ENCODE measurements around the gene NALCN.

NALCN gene

DNA sequence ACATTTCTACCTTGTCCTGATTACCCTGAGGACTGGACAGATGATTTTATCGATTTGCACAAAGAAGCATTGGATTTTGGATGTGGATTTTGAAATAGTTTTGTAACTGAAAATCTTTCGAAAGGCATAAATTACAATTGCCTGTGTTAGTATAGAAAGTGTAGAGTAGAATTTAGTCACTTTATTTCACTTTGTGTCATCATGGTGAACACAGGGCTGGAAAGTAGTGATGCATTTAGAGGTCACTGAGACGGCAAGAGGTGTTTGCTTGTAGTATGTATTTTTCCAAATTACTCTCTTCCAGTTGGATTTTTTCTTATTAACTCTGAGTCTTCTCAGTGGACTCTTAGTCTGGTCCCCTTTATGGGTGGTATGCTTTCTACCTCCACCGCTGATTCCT is 326.0 kb downstream of the NALCN start:
- Histone ChIP-seq H3K36me3 (ENCODE audit: low read length) (no peaks in the 10 kb centered on the region), H3K27me3 (ENCODE audit: low read length) (no peaks in the 10 kb centered on the region), H3K9me3 (ENCODE audit: insufficient read depth, low read length) (no peaks in the 10 kb centered on the region), H3F3A (ENCODE audit: insufficient read depth) (no peaks in the 10 kb centered on the region), H3K4me2 (ENCODE audit: low read depth, low read length, poor library complexity, severe bottlenecking) (no peak overlapping the region), H3K9me2 (replicated peaks; ENCODE audit: insufficient read depth, low read length) (no peaks in the 10 kb centered on the region), H3K9ac (ENCODE audit: low read length) (no peak overlapping the region), H2AFZ (ENCODE audit: low read depth, low read length, severe bottlenecking) (no peak overlapping the region), H3K27ac (ENCODE audit: low read depth, low read length) (no peak overlapping the region), H4K20me1 (ENCODE audit: low read depth, low read length) (no peaks in the 10 kb centered on the region), H3K79me2 (ENCODE audit: insufficient read depth, low read length) (no peaks in the 10 kb centered on the region), H3K4me3 (ENCODE audit: insufficient read depth, low read length, poor library complexity, severe bottlenecking) (no peak overlapping the region)
- TF ChIP-seq EZH2phosphoT487 (conservative IDR thresholded peaks at IDR 0.05; ENCODE audit: low read length) = no peak
- TF ChIP-seq, protein P1, sequence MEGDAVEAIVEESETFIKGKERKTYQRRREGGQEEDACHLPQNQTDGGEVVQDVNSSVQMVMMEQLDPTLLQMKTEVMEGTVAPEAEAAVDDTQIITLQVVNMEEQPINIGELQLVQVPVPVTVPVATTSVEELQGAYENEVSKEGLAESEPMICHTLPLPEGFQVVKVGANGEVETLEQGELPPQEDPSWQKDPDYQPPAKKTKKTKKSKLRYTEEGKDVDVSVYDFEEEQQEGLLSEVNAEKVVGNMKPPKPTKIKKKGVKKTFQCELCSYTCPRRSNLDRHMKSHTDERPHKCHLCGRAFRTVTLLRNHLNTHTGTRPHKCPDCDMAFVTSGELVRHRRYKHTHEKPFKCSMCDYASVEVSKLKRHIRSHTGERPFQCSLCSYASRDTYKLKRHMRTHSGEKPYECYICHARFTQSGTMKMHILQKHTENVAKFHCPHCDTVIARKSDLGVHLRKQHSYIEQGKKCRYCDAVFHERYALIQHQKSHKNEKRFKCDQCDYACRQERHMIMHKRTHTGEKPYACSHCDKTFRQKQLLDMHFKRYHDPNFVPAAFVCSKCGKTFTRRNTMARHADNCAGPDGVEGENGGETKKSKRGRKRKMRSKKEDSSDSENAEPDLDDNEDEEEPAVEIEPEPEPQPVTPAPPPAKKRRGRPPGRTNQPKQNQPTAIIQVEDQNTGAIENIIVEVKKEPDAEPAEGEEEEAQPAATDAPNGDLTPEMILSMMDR (IDR thresholded peaks at IDR 0.05; ENCODE audit: insufficient read depth, low read length, poor library complexity, severe bottlenecking) = no peak

DNA sequence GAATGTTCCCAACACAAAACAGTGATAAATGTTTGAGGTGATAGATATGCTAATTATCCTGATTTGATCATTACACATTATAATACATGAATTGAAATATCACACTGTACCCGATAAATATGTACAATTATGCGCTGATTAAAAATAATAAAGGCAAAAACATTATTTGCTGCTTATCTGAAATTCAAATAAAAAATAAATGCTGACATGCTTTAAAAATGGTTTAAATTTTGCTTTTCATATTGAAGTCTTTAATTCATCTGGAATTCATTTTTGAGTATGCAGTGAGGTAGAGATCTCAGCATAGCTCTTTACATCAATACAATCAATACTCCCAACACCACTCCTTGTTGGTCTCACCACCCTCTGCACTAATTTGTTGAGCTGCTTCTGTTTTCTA is 330.8 kb downstream of the NALCN start:
- H3K4me3 ChIP-seq (ENCODE audit: insufficient read depth, low read length, poor library complexity, severe bottlenecking) = no peak overlapping the region
- H2AFZ ChIP-seq (ENCODE audit: low read depth, low read length, severe bottlenecking) = no peak overlapping the region
- TF ChIP-seq, protein P1 (IDR thresholded peaks at IDR 0.05; ENCODE audit: insufficient read depth, low read length, poor library complexity, severe bottlenecking) = no peak
- TF ChIP-seq EZH2phosphoT487 (conservative IDR thresholded peaks at IDR 0.05; ENCODE audit: low read length) = no peak
- H3K36me3 ChIP-seq (ENCODE audit: low read length) = no peaks in the 10 kb centered on the region
- H3K4me2 ChIP-seq (ENCODE audit: low read depth, low read length, poor library complexity, severe bottlenecking) = no peak overlapping the region
- no peaks in the 10 kb centered on the region for H3F3A ChIP-seq (ENCODE audit: insufficient read depth)
- no peaks in the 10 kb centered on the region for H3K79me2 ChIP-seq (ENCODE audit: insufficient read depth, low read length)
- no peak overlapping the region for H3K9ac ChIP-seq (ENCODE audit: low read length)
- H4K20me1 ChIP-seq (ENCODE audit: low read depth, low read length) = no peaks in the 10 kb centered on the region
- no peak overlapping the region for H3K27ac ChIP-seq (ENCODE audit: low read depth, low read length)
- H3K27me3 ChIP-seq (ENCODE audit: low read length) = no peaks in the 10 kb centered on the region
- H3K9me2 ChIP-seq (replicated peaks; ENCODE audit: insufficient read depth, low read length) = no peaks in the 10 kb centered on the region
- no peaks in the 10 kb centered on the region for H3K9me3 ChIP-seq (ENCODE audit: insufficient read depth, low read length)

DNA sequence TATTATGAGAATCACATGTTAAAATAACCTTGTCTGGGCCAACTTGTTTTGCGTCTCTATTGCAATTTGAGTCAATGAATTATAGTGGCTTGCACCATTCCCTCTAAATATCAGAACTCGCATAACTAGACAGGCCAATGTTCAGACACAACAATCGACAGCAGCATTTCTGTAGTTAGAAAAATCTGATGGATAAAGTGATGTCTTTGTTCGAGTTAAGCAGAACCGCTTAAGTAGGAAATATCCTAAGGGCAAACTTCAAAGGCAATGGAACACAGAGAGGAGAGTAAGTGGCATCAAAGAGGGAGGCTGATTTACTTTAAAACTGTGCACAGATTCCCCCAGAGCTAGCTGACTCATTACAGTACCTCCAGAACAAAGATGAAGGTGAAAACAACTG is 333.9 kb downstream of the NALCN start:
- H3K9me2 ChIP-seq (replicated peaks; ENCODE audit: insufficient read depth, low read length) = no peaks in the 10 kb centered on the region
- TF ChIP-seq, protein P1 (IDR thresholded peaks at IDR 0.05; ENCODE audit: insufficient read depth, low read length, poor library complexity, severe bottlenecking) = no peak
- no peak for TF ChIP-seq EZH2phosphoT487 (conservative IDR thresholded peaks at IDR 0.05; ENCODE audit: low read length)
- no peak overlapping the region for H3K9ac ChIP-seq (ENCODE audit: low read length)
- H3K4me3 ChIP-seq (ENCODE audit: insufficient read depth, low read length, poor library complexity, severe bottlenecking) = no peak overlapping the region
- H3K36me3 ChIP-seq (ENCODE audit: low read length) = no peaks in the 10 kb centered on the region
- no peaks in the 10 kb centered on the region for H3F3A ChIP-seq (ENCODE audit: insufficient read depth)
- no peak overlapping the region for H3K4me2 ChIP-seq (ENCODE audit: low read depth, low read length, poor library complexity, severe bottlenecking)
- H4K20me1 ChIP-seq (ENCODE audit: low read depth, low read length) = no peaks in the 10 kb centered on the region
- no peak overlapping the region for H2AFZ ChIP-seq (ENCODE audit: low read depth, low read length, severe bottlenecking)
- no peaks in the 10 kb centered on the region for H3K27me3 ChIP-seq (ENCODE audit: low read length)
- H3K9me3 ChIP-seq (ENCODE audit: insufficient read depth, low read length) = no peaks in the 10 kb centered on the region
- H3K27ac ChIP-seq (ENCODE audit: low read depth, low read length) = no peak overlapping the region
- H3K79me2 ChIP-seq (ENCODE audit: insufficient read depth, low read length) = no peaks in the 10 kb centered on the region

Measured in SU-DHL-6 (cell line).